Adrenal gland (tissue), 12 donors: ENCODE results near the gene FUCA2. TPM values are rescaled to one million over a fixed set of nuclear protein-coding genes. Genes with fewer than 3 reads are reported as not detected.

Experiments
- DNase-seq, 7 donors: peaks; one replicate each; pipeline ENCODE4 v3.0.0-alpha.2; 2019 to 2020
- H3K27ac ChIP-seq, 5 donors: fragments of 200-600 bp; sonication (generic) in 4 of 5; 1 replicate in 3 of 5; 2 replicates in 2 of 5; pipeline versions ENCODE4 v1.5.1 to v1.8.0; 2016 to 2020; ENCODE audit warnings: mild to moderate bottlenecking in 1 of 5
- H3K27me3 ChIP-seq: fragments of 200-600 bp; 2 replicates; pipeline ENCODE4 v1.8.0; 2021
- H3K36me3 ChIP-seq, 2 donors: fragments of 200-600 bp; replicated peaks in 1 of 2; 1 replicate in 1 of 2; 2 replicates in 1 of 2; pipeline versions ENCODE4 v1.5.1 to v1.8.0; 2018 to 2022
- H3K4me1 ChIP-seq, 2 donors: fragments of 200-600 bp; replicated peaks in 1 of 2; 1 replicate in 1 of 2; 2 replicates in 1 of 2; pipeline versions ENCODE4 v1.5.1 to v1.8.0; 2018 to 2021
- H3K4me3 ChIP-seq, 4 donors: fragments of 200-600 bp; sonication (generic) in 3 of 4; one replicate each; pipeline ENCODE4 v1.5.1; 2016 to 2018
- H3K9me3 ChIP-seq, 3 donors: fragments of 200-600 bp; sonication (generic) in 1 of 3; replicated peaks in 1 of 3; 1 replicate in 2 of 3; 2 replicates in 1 of 3; pipeline versions ENCODE4 v1.5.1 to v1.8.0; 2016 to 2021
- POLR2A ChIP-seq, 2 donors: fragments of 450-650 bp; IDR thresholded peaks; one replicate each; pipeline ENCODE4 v1.6.1; 2017; ENCODE audit warnings: antibody characterized with exemption in 2 of 2, mild to moderate bottlenecking in 2 of 2, moderate library complexity in 1 of 2
- WGBS, 4 donors: extraction: QIAGEN DNeasy Blood & Tissue Kit in 2 of 4; methylation state at CpG; one replicate each; pipeline versions ENCODE4 v1.1.5 to v1.1.7; 2013 to 2017; 5-methylcytosine and 5-hydroxymethylcytosine counted together
- intact Hi-C, 2 donors: fragments of 100-400 bp; cut with DNase I; formaldehyde crosslinking; loops; one replicate each; pipeline versions ENCODE4 v1.14.1 to v1.15.0; 2022 to 2023
- polyA plus RNA-seq, 3 donors: library from polyadenylated mRNA; stranded (reverse); fragments of 200-250 nt in 2 of 3; fragments of 350-450 nt in 1 of 3; fragmentation: Illumina TruSeq in 1 of 3; extraction: RNeasy Lipid Tissue Mini Kit (QIAGEN cat#74804) in 1 of 3; gene quantifications; one replicate each; pipeline ENCODE4 v1.2.3, GENCODE V29; 2013 to 2014
- total RNA-seq, 9 donors: library from RNA; depleted of rRNA in 4 of 9; stranded (reverse); fragments of >200 nt in 4 of 9; fragments of 120-200 nt in 1 of 9; fragmentation: NEBNext Ultra II Directional in 1 of 9; extraction: Animal tissue kit (Norgen Biotek cat#: 25700) in 1 of 9; gene quantifications; one replicate each; pipeline versions ENCODE4 v1.1.0 to v1.2.4, GENCODE V29; 2013 to 2023
- TF ChIP-seq, protein P1 (sequence below), 6 experiments: fragments of 450-650 bp in 4 of 6; fragments of 200-600 bp in 2 of 6; sonication (generic) in 1 of 6; IDR thresholded peaks; 1 replicate in 5 of 6; 2 replicates in 1 of 6; pipeline versions ENCODE4 v1.5.1 to v1.8.0; 2016 to 2021; ENCODE audit warnings: antibody characterized with exemption in 6 of 6, mild to moderate bottlenecking in 2 of 6, moderate library complexity in 1 of 6
- donor health status: healthy with polysubstance abuse.
- donor health status: Bipolar disorder and iron deficiency.
- donor health status: DM: yes; HTN: yes; CAD: no.
- donor health status: DM: no; HTN: no; CAD: no.
- donor health status: DM: no; HTN: no; CAD: no.
- donor health status: DM: yes; HTN: yes; CAD: no.

Gene FUCA2
- total and polyA plus RNA-seq, 12 donors = 28.8 to 120 (median 70.7) TPM

- TF ChIP-seq, protein P1, sequence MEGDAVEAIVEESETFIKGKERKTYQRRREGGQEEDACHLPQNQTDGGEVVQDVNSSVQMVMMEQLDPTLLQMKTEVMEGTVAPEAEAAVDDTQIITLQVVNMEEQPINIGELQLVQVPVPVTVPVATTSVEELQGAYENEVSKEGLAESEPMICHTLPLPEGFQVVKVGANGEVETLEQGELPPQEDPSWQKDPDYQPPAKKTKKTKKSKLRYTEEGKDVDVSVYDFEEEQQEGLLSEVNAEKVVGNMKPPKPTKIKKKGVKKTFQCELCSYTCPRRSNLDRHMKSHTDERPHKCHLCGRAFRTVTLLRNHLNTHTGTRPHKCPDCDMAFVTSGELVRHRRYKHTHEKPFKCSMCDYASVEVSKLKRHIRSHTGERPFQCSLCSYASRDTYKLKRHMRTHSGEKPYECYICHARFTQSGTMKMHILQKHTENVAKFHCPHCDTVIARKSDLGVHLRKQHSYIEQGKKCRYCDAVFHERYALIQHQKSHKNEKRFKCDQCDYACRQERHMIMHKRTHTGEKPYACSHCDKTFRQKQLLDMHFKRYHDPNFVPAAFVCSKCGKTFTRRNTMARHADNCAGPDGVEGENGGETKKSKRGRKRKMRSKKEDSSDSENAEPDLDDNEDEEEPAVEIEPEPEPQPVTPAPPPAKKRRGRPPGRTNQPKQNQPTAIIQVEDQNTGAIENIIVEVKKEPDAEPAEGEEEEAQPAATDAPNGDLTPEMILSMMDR (IDR thresholded peaks at IDR 0.05) = no peak
- TF ChIP-seq POLR2A (IDR thresholded peaks at IDR 0.05) = no peak
- Histone ChIP-seq H3K27ac (no peak overlapping the region), H3K36me3 (peaks cover 0 to 25% of the 10 kb centered on the region in 2 donors), H3K4me1 (peaks cover 0 to 3% of the 10 kb centered on the region in 2 donors), H3K27me3 (no peaks in the 10 kb centered on the region), H3K9me3 (no peaks in the 10 kb centered on the region), H3K4me3 (no peak overlapping the region)
- DNase-seq = no peak
- 91 to 94% (median 93%) methylated on average over 1 of the region's 1 CpG for WGBS, 4 donors
- intact Hi-C loops = no loop called here
Measured at GRCh38 chr6:143504369-143504768, 7.2 kb downstream of the FUCA2 start.

DNA sequence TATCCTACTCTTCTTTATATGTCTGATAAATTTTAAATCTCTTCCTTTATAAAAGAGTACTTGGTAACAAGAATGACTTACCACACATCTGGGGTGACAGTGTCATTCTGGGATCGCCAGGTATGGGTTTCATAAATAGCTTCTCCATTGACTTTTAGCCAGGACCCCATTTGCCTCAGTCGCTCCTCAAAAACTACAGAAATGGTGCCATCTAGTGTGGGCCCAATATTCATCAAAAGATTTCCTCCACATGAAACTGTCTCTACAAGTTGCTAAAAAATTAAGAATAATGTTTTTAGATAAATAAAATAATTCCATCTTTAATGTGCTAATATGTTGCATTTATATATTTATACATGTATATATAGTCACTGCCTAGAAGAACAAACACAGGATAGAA lies 9.7 kb downstream of the FUCA2 start:
- H3K4me1 ChIP-seq = no peaks in the 10 kb centered on the region
- DNase-seq = no peak
- intact Hi-C loops = no loop called here
- no peak overlapping the region for H3K27ac ChIP-seq
- no peaks in the 10 kb centered on the region for H3K27me3 ChIP-seq
- no peaks in the 10 kb centered on the region for H3K9me3 ChIP-seq
- no peak overlapping the region for H3K4me3 ChIP-seq
- H3K36me3 ChIP-seq = peaks cover 0 to 34% of the 10 kb centered on the region in 2 donors
- TF ChIP-seq, protein P1 (IDR thresholded peaks at IDR 0.05) = no peak
- no peak for TF ChIP-seq POLR2A (IDR thresholded peaks at IDR 0.05)
- WGBS, 4 donors = 84 to 95% (median 95%) methylated on average over 2 of the region's 2 CpGs

DNA sequence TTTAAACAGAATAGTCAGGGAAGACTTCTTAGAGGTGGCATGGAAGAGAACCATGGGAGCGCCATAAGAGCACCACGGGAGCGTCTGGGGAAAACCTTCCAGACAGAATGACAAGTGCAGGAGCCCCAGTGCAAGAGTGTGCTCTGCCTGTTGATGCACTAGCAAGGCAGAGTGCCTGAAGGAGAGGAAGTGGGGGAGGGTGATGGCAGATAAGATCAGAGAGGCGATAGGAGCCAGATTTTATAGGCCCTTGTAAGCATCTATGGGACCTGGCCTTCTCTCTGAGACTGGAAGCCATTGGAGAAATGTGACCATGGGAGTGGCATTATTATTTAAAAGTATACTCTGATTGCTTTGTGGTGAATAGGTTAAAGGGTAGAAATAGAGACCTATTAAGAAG lies 13.1 kb downstream of the FUCA2 start:
- no peaks in the 10 kb centered on the region for H3K27me3 ChIP-seq
- H3K4me1 ChIP-seq = no peaks in the 10 kb centered on the region
- TF ChIP-seq POLR2A (IDR thresholded peaks at IDR 0.05) = no peak
- TF ChIP-seq, protein P1 (IDR thresholded peaks at IDR 0.05) = no peak
- H3K36me3 ChIP-seq = peaks cover 0 to 44% of the 10 kb centered on the region in 2 donors
- DNase-seq = no peak
- no peak overlapping the region for H3K27ac ChIP-seq
- WGBS, 4 donors = 87 to 93% (median 87%) methylated on average over 4 of the region's 4 CpGs
- no peak overlapping the region for H3K4me3 ChIP-seq
- intact Hi-C loops = no loop called here
- H3K9me3 ChIP-seq = no peaks in the 10 kb centered on the region

DNA sequence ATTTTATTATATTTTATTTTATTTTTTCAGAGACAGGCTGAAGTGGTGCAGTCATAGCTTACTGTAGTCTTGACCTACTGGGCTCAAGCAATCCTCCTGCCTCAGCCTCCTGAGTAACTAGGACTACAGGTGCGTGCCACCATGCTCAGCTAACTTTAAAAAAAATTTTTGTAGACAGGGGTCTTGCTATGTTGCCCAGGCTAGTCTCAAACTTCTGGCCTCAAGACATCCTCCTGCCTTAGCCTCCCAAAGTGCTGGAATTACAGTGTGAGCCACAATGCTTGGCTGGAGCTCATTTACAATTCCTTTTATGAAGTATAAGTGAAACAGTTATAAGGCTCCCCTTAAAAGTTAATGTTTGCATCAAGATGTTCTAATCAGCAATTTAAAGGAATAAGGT lies 14.5 kb downstream of the FUCA2 start:
- no peak for TF ChIP-seq POLR2A (IDR thresholded peaks at IDR 0.05)
- TF ChIP-seq, protein P1 (IDR thresholded peaks at IDR 0.05) = no peak
- WGBS, 4 donors = 86 to 100% (median 96%) methylated on average over 1 of the region's 1 CpG
- Histone ChIP-seq H3K36me3 (peaks cover 0 to 40% of the 10 kb centered on the region in 2 donors), H3K27me3 (no peaks in the 10 kb centered on the region), H3K4me1 (no peaks in the 10 kb centered on the region), H3K27ac (no peak overlapping the region), H3K4me3 (no peak overlapping the region), H3K9me3 (no peaks in the 10 kb centered on the region)
- DNase-seq = no peak
- intact Hi-C loops = no loop called here
